ENCODE results near the gene NKX2-1. TPM values are rescaled to one million over a fixed set of nuclear protein-coding genes. Genes with fewer than 3 reads are reported as not detected.

NKX2-1 gene
- total RNA-seq, 1 experiment from 2014 or later, result not detected

DNA sequence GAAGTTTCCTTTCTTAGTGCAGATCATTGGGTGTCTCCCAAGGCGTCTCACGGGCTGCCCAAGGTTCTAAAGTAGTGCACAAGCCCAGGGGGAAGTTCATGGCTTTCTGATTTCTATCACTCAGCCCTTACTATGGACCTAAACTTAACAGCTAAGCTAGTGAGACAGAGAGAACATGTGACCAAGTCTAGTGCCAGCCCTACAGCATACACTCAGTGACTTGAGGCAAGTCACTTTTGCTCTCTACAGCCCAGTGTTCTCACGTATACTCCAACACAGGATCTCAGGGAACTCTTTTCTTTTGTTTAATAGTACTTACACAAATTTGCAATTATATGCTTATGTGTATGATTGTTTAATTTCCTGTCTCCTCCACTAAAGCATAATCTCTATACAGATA lies 48.6 kb downstream of the NKX2-1 start:
- Histone ChIP-seq H2BK15ac (ENCODE audit: low read depth, low read length) (no peak overlapping the region), H3K9ac (ENCODE audit: extremely low read depth, insufficient read length, low read length) (no peak overlapping the region), H3K27me3 (ENCODE audit: insufficient read depth, low read length) (no peaks in the 10 kb centered on the region), H3K4me2 (ENCODE audit: insufficient read depth, insufficient read length, low read length) (no peak overlapping the region), H4K8ac (replicated peaks; ENCODE audit: insufficient read length, low read depth, low read length) (no peak overlapping the region), H2BK5ac (ENCODE audit: insufficient read length, low read length) (no peak overlapping the region), H3K79me1 (ENCODE audit: insufficient read depth, low read depth, low read length, poor library complexity, severe bottlenecking) (no peaks in the 10 kb centered on the region), H3K27ac (ENCODE audit: insufficient read length, low read depth, low read length) (no peak overlapping the region), H4K5ac (ENCODE audit: insufficient read length, low read depth, low read length) (no peak overlapping the region), H3K23ac (ENCODE audit: insufficient read length, low read depth, low read length) (no peak overlapping the region), H3K23me2 (ENCODE audit: insufficient read length, low read depth, low read length, poor library complexity, severe bottlenecking) (no peaks in the 10 kb centered on the region), H3K79me2 (ENCODE audit: insufficient read depth, low read length) (no peaks in the 10 kb centered on the region), H2BK20ac (ENCODE audit: low read depth, low read length, poor library complexity, severe bottlenecking) (no peak overlapping the region), H4K91ac (ENCODE audit: insufficient read length, low read depth, low read length) (no peak overlapping the region), H3K4ac (ENCODE audit: low read depth, low read length) (no peak overlapping the region), H4K20me1 (ENCODE audit: control insufficient read depth, insufficient read depth, insufficient read length) (no peaks in the 10 kb centered on the region), H3K56ac (ENCODE audit: insufficient read length, low read depth, low read length) (no peak overlapping the region), H3T11ph (ENCODE audit: low read length) (no peak overlapping the region), H2AFZ (ENCODE audit: low read length) (no peak overlapping the region), H3K18ac (ENCODE audit: insufficient read length, low read depth, low read length) (no peak overlapping the region), H3K9me3 (ENCODE audit: control insufficient read depth, low read depth, low read length) (no peaks in the 10 kb centered on the region), H3K14ac (ENCODE audit: insufficient read depth, low read length) (no peak overlapping the region), H2BK12ac (ENCODE audit: insufficient read length, low read depth, low read length) (no peak overlapping the region), H3K4me1 (ENCODE audit: insufficient read depth, low read length) (no peaks in the 10 kb centered on the region), H2AK5ac (ENCODE audit: insufficient read length, low read length) (no peak overlapping the region), H2BK120ac (ENCODE audit: low read depth, low read length, poor library complexity, severe bottlenecking) (no peak overlapping the region)
- no peaks in the 10 kb centered on the region for H3K4me1 Mint-ChIP-seq
- H3K27ac Mint-ChIP-seq, result no peak overlapping the region
- TF ChIP-seq, protein P1, sequence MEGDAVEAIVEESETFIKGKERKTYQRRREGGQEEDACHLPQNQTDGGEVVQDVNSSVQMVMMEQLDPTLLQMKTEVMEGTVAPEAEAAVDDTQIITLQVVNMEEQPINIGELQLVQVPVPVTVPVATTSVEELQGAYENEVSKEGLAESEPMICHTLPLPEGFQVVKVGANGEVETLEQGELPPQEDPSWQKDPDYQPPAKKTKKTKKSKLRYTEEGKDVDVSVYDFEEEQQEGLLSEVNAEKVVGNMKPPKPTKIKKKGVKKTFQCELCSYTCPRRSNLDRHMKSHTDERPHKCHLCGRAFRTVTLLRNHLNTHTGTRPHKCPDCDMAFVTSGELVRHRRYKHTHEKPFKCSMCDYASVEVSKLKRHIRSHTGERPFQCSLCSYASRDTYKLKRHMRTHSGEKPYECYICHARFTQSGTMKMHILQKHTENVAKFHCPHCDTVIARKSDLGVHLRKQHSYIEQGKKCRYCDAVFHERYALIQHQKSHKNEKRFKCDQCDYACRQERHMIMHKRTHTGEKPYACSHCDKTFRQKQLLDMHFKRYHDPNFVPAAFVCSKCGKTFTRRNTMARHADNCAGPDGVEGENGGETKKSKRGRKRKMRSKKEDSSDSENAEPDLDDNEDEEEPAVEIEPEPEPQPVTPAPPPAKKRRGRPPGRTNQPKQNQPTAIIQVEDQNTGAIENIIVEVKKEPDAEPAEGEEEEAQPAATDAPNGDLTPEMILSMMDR (conservative IDR thresholded peaks at IDR 0.05), result no peak
- WGBS (ENCODE audit: extremely low coverage, insufficient read length, low lambda C conversion rate), result no CpG with 5 or more reads among the region's 3 CpGs
- H3K36me3 Mint-ChIP-seq (ENCODE audit: insufficient read depth in 1 of 3, low read depth in 3 of 3), result no peaks in the 10 kb centered on the region; a peak in 1 of 7 replicates
- no peak overlapping the region for H3K4me3 Mint-ChIP-seq
- DNase-seq, result no peak
- no peaks in the 10 kb centered on the region for H3K9me3 Mint-ChIP-seq
- peaks cover 57% of the 10 kb centered on the region for H3K27me3 Mint-ChIP-seq (ENCODE audit: low read depth)
